GM21526 (cell line): Measurements from ENCODE around the gene SEPTIN2.
"Not testable (repeated sequence)": the region's sequence is repeated elsewhere in the genome, so short reads cannot be mapped to it uniquely, and the experiment has no call there.

ENCODE experiments used
- ATAC-seq: cut with Tn5 transposase; IDR thresholded peaks from one replicate; pipeline ENCODE4 v1.9.1; 2021; ENCODE audit warnings: moderate library complexity; ENCODE audit not compliant: unreplicated experiment, low FRiP score

SEPTIN2 gene

DNA sequence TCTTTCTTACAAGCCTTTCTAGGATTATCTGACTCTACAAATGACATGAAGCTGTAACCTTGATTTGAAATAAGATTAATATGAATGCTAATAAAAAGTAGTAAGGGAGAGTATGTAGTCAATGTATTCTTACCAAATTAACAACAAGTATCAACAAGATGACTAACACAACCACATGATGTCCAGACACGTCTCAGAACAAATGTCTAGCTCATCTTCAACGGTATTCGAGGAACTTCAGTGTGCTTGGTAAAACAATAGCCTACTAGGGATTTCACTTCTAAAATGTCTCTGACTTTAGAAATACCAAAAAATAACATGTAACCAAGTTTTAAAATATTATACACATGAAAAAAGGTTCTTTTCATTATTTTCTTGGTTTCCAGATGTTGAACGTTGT, 3.6 kb upstream of the SEPTIN2 start:
- no peak for ATAC-seq

DNA sequence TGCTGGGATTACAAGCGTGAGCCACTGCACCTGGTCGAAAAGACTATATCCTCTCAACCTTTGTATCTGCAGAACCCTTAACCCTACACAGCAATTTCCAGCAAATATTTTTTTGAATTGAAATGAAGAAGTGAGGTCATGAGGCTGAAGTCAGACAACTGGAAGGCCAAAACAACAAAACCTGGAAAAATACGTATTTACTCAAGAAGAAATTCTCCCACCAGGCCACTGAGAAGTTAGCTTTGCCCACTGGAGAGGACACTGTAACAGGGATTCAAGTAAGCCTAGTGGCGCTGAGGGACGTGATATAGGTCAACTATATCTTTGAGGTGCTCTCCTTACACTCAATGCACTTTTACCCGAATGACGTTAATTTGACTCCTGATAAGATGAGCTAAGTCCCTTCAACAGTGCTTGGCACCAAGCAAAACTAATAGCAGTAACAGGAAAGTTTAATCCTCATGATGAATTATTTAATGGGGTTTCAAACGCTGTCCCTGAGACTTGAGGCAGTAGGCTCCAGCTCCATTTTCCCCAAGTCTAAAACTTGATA, 2.1 kb upstream of the SEPTIN2 start:
- ATAC-seq, result no peak

DNA sequence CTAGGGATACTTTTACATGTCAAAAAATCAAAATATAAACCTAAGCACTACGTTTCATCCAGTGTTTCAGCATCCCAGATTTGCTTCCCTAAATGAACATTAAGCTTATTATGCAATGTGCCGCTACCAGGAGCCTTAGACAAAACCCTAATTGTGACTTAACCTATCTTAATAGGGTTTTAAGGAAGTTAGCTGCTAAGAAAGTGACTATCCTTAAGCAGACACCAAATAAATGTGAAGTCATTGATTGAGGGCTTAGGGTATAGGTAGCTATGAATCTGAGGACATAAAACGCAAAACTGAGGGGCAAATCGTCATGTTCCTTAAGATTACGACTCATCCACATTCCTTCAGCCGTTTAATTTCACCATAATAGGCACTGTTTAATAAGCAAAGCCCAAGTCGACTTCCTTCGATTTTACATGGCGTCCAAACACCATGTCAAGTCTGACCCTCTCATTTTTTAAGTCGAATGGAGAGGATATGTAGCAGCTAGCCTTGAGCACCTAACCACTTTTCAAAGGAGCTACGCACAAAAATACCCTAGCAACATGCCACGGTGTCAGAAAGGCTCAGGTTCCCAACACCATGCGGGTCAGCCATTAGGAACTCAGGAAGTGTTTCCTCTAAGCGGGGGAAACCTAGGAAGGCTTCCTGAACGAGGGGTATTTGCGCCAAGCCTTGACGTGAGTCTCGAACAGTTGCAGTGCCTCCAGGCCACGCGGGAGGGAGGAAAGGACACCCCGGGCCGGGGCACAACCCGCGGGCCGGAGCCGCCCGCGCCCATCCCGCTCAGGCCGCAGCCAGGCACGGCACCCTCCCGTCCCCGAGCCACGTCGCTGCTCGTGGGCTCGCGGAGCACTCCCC, 1.3 kb upstream of the SEPTIN2 start:
- peak; percentile 17 for ATAC-seq

DNA sequence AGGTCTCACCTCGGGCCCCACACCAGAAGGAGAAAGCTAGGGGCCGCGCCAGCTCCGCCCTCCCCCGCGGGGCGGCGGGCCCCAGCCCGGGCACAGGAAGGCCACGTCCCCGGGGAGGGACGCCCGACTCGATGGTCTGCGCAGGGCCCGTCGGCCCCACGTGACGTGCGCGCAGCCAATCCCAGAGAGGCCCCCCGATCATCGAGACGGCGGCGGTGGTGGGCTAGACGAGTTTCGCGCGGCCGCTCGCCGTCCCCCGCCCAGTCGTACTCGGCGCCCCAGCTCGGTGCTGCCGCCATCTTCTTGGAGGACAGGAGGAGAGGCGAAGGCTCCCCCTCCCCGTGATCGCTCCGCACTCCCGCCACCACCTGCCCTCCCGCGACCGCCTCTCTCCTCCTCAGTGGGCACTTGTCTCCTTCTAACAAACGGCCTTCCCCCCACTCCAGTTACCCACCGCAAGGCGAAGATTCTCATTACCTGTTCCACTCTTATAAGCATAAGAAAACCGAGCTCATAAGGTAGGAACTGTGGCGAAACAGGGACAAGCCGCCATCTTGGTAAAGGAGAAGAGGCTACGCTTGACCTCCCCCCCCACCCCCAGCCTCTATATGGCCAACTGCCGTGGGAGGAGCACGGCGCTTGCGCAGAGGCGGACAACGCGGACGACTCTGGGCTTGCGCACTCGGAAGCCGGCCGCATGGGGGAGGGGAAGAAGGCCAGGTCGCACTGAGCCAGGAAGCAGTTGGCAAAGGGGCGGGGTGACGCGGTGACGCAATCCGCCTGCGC, 439 bp upstream of the SEPTIN2 start, which contains the start of gene HDLBP:
Gene HDLBP, minus strand, starts transcription at position 580 of the 786 bp plus-strand sequence. CDS start 48,803 bp downstream, outside the sequence.
- ATAC-seq, result peak; percentile 69

DNA sequence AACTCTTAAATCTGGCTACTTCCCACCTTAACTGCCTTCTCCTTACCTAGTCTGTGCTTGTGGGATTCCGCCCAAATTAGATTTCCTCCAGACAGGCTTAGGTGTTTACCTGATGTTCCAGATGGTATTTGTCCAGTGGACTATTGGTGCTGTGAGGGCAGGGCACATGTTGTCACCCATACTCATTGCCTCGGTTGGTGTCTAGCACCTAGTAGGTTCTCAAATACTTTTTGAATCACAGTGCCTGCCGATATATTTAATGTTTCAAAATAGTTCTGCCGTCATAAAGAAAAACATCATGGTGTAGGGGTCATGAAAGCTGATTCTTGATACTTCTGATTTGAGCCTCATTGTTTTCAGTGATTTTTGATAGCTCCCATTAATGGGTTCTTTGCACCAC, 1.1 kb downstream of the SEPTIN2 start:
- ATAC-seq, result no peak

DNA sequence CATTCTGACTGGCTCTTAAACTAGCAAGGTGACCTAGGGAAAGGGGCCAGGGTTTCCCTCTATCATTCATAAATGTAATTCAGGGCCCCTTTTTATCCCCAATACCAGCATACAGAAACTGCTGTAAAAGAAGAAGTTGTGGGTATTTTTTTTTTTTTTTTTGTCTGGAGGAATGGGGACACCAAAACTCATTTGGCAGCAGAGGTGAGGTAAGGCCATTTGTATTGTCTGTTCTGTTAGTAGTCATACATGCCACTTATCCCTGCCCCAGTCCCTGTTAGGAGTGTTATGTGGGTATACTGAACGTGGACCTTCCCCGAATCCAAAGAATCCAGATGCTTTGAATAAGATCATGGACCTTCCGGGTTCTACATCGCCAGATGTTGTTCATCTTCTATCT, 1.7 kb downstream of the SEPTIN2 start:
- no peak for ATAC-seq

DNA sequence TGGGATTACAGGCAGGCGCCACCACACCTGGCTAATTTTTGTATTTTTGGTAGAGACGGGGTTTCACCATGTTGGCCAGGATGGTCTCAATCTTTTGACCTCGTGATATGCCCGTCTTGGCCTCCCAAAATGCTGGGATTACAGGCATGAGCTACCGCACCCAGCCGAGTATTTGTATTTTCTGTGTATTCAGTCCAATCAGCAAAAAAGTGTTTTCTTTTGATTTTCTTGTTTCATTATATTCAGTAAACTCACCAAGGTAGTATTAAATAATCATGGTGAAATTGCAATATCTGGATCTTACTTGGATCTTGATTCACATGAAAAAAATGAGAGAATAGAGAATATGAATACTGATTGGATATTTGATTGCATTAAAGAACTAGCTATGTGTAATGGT, 3.1 kb downstream of the SEPTIN2 start:
- ATAC-seq, result not testable (repeated sequence)

DNA sequence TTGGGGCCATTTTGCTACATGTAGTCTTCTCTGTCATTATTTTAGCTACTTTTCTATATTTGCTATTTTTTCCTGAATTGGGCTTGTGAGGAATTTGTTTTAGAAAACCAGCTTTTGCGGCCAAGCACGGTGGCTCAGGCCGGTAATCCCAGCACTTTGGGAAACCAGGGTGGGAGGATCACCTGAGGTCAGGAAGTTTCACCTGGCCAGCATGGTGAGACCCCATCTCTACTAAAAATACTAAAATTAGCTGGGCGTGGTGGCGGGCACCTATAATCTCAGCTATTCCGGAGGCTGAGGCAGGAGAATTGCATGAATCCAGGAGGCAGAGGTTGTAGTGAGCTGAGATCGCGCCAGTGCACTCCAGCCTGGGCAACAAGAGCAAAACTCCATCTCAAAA, 4.7 kb downstream of the SEPTIN2 start:
- no peak for ATAC-seq

DNA sequence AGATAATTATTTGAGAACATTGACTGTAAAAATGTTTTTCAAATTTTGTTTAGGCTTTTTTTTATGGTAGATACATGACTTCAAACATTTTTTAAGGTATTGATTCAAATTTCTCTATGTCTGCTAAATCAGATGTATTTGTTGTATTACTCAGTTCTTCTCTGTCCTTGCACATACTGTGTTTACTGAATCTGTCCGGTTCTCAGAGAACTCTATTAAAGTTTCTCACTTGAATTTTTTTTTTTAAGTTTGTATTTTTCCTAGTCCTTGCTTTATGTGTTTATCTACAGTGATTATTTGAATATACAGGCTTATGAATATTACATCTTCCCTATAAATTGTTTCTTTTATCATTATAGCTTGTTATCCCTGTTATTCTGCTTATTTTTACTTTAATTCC, 5.3 kb downstream of the SEPTIN2 start:
- ATAC-seq, result no peak

DNA sequence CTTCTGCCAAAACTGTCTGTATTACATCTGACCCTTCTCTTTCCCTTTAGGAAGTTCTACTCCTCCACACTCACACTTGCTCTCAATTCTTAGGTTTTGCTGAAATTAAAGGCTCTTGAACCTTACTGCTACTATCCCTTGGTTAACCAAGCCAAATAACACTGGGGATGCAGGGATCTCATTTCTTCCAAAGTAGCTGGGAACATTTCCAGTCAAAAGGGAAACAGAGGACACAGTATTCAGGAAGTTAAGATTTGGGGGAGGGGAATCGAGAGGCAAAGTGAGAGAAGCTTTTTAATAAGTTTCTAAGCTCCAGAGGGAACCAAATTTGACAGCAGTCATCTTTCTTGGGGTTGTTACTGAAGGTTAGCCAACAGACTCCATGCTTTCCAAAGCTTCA, 6.2 kb downstream of the SEPTIN2 start:
- ATAC-seq, result no peak

DNA sequence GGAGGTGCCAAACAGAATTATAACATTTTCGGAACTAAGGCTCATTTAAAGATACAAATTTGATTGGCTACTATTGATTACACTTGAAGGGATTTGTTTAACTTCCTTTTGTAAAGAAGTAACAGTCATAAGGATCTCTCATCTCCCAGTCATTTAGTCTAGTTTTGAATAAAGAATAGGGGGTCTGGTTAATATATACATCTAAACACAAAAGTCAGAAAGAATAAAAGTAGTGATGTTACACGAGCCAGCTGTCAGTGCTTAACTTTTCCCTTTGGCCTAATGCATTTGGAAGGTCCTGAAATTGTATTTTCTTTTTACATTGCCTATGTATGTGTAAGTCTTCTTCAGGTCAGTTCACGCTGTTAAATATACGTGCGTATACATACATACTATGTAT, 8.1 kb downstream of the SEPTIN2 start:
- ATAC-seq, result no peak

DNA sequence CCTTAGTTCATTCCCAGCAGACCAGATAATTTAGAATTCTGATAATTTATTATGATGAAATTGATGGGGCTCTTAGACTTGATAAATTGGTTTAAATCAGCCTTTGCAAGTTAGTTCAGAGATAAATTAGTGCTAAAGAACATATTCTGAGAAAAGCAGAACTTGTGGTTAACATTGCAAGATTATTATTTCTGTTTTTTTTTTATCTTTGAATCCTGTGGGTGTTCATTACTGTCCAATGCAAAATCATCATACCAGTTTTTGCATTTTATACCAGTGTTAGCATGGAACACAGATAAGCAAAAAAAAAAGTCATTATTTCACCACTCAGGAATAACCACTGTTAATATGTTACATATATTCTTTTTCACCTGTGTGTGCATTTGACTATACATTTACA, 9.1 kb downstream of the SEPTIN2 start:
- ATAC-seq, result no peak

DNA sequence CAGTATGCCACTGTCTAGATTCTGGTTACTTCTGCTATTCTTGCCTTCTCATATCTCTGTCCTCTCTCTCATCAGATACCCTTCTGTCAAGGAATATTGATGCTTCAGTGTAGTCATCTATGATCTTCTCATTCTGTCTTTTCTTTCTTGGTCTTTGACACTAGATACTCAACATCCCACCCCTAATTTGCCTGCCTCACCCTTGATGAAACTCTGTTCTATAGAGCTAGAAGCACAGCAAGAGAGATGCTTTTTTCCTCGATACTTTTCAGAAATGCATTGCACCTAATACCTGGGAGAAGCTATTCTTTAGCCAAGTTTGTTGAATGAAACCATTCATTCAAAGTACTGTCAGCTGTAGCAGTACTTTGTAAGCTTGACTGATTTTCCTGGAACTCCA, 9.5 kb downstream of the SEPTIN2 start:
- no peak for ATAC-seq

DNA sequence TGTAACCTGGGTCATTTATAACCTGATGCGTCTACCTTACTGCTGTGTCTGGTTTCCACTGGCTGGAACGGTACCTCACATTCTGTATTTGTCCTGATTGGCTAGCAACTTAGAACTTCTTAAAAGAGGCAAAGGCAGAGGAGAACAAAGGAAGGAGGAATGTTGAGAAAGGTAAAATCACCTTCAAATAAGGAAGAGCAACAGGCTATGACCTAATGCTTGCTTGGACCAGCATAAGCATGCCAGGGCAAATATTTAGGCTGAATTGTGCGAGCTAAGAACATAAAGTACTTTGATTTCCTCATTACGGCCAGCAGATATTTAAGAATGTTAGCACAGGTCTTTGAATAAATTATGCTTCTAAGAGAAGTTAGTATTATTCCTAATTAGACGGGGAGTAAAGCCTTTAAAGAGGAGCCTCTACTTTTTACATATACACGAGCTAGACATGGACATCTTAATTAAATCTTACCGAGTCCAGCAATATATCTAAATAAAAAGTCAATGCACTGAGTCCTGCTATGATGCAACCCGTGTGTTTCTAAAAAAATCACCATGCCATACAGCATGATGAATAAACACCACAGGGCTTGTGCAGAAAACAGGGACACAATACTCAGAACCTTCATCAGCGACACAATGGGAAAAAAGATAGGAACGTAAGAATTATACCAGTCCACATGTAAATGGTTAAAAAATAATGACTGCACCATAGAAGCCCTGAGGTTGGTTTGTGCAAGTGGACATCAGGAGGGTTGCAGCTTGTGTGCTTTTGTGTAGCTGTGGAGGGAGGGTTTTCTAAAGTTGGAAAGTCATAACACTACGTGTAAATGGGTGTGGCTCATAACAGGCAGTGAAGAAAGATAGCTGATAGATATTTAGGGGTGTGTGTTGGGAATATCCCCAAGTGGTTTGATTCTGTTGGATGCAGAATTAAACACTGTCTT, 14.2 kb downstream of the SEPTIN2 start:
- no peak for ATAC-seq

DNA sequence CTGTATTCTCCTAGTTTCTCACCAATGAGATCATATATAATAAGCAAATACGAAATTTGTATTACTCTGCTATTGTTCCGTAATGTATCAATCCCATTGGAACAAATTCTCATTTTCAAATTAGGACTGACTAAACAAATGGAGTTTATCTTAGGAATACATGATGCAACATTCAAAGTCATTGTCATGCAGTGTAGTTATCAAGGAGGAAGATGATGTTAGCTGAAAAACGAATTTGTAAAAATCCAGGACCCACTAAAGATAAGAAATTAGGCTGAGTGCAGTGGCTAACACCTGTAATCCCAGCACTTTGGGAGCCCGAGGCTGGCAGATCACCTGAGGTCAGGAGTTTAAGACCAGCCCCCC, 14.9 kb downstream of the SEPTIN2 start:
- no peak for ATAC-seq

DNA sequence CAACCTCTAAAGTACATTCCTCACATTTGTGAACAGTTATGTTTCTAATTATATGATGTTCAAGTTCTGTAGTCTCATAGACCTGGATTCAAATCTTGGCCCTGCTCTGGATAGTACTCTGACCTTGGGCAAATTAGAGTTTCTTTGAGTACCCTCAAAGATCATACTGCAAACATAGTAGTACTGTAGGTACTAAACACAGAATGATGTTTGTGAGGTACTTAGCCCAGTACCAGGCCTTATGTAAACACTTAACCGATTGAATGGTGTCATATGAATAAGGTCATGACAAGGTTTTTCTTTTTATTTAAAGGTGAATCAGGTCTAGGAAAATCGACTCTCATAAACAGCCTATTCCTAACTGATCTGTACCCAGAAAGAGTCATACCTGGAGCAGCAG, 19.1 kb downstream of the SEPTIN2 start:
- no peak for ATAC-seq

DNA sequence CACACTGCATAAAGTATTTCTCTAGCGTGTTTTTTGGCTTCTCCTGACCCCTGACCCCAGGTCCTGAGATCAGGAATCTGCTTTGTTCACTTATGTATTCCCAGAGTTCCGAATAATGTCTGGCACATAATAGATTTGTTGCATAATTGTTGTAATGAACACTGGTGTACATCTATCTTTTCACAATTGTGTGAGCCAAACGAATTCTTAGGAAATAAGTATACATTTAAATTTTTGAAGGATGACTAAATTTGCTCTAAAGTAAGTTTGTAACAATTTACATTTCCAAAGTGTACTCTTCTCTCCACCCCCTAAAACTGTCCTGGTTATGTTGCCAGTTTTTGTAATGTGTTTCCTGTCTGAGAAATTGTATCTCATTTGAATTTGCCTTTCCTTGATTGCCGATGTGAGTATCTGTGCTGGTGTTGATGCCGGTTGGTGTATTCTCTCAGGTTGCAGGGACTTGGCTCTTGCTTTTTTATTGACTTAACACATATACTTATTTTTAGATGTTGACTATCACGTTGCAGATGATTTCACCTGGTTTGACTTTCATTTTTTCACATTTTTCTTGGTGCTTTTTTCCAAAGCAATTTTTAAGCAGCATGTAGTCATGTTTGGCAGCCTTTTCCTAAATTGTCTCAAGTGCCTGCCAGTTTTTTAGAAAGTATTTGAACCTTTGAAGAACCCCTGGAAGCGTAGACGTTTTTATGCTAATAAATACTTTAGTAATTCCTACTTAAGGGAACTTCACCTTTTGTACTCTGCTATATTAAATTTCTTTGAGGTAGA, 24.3 kb downstream of the SEPTIN2 start:
- ATAC-seq, result no peak

DNA sequence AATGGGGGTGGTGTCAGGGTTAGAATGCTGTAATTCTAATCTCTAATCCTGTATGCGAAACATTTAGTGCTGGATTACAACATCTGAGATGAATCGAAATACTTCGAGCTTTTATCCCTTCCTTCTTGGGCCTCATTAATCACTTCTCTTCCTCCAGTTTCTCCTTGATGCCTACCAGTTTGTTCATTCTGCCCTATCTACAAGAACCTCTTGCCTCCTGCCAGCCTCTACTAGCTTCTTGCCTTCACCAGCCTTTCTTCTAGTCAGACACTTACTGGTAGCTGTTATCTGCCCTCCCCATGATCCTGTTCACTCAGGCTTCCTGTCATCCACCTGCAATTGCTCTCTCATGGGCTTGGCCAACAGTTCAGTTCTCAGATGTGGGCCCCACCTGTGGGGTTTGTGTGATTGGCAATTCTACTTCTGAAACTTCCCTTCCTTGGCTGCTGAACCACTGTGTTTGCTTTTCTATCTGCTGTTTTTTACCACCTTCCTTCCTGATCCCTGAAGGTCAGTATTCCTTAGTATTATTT, 25.0 kb downstream of the SEPTIN2 start:
- ATAC-seq, result no peak

DNA sequence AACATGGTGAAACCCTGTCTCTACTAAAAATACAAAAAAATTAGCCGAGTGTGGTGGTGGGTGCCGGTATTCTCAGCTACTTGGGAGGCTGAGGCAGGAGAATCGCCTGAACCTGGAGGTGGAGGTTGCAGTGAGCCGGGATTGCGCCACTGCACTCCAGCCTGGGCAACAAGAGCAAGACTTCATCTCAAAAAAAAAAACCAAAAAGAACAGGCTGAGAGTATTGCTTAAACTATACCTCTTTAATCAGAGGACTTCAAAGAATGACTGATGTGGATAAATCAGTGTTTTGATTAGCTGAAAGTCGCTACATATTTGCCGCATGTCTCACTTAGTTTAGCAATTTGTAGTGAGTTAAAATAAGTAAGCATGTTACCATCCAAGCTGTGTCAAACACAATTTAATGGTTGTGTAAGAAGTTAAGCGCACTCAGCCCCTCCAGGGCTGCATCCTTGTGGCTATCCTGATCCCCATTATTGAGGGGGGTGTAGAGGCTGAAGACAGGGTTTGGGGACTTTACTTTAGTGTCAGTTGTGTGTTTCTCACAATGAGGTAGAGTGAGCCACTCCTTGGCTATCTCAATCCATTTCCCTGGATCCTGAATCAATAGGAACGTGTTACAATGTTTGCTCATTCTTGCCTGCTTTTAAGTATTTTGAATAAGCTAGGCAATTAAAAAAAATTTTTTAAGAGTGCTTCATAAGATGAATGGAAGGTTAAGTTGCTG, 29.4 kb downstream of the SEPTIN2 start:
- ATAC-seq, result no peak
